DOHH2 (cell line): ENCODE results near the gene PAK5.

ENCODE experiments used
- H3F3A ChIP-seq: fragments of 200-600 bp; sonication (generic), shearing (Covaris generic); 2 replicates; pipeline ENCODE4 v1.6.0; 2016; ENCODE audit warnings: antibody characterized with exemption, mild to moderate bottlenecking; ENCODE audit not compliant: control insufficient read depth, insufficient read depth
- H3K27ac ChIP-seq: fragments of 200-600 bp; sonication (generic); 2 replicates; pipeline ENCODE4 v1.5.1; 2014; ENCODE audit warnings: low read depth, mild to moderate bottlenecking, low read length, moderate library complexity
- H3K27me3 ChIP-seq: fragments of 200-600 bp; sonication (generic); 2 replicates; pipeline ENCODE4 v1.6.1; 2014; ENCODE audit warnings: mild to moderate bottlenecking, low read length, mixed read lengths; ENCODE audit not compliant: control insufficient read depth
- H3K36me3 ChIP-seq: fragments of 200-600 bp; sonication (generic); 2 replicates; pipeline ENCODE4 v1.6.1; 2014; ENCODE audit warnings: mild to moderate bottlenecking, low read length, moderate library complexity, mixed read lengths; ENCODE audit not compliant: control insufficient read depth
- H3K4me1 ChIP-seq: fragments of 200-600 bp; sonication (generic); 2 replicates; pipeline ENCODE4 v1.6.1; 2014; ENCODE audit warnings: mild to moderate bottlenecking, low read length, mixed read lengths; ENCODE audit not compliant: control insufficient read depth
- H3K4me2 ChIP-seq: fragments of 200-600 bp; sonication (generic); 2 replicates; pipeline ENCODE4 v1.6.0; 2014; ENCODE audit warnings: mild to moderate bottlenecking, low read length, moderate library complexity
- H3K4me3 ChIP-seq: fragments of 200-600 bp; sonication (generic); 2 replicates; pipeline ENCODE4 v1.5.1; 2014; ENCODE audit warnings: mild to moderate bottlenecking, low read length, mixed read lengths
- H3K79me2 ChIP-seq: fragments of 200-600 bp; sonication (generic); 2 replicates; pipeline ENCODE4 v1.6.1; 2014; ENCODE audit warnings: mild to moderate bottlenecking, low read length, mixed read lengths; ENCODE audit not compliant: control insufficient read depth
- H3K9me2 ChIP-seq: fragments of 200-600 bp; sonication (generic); replicated peaks from 2 replicates; pipeline ENCODE4 v1.6.1; 2014; ENCODE audit warnings: mild to moderate bottlenecking, low read length, mixed read lengths; ENCODE audit not compliant: control insufficient read depth
- H3K9me3 ChIP-seq: fragments of 200-600 bp; sonication (generic); 2 replicates; pipeline ENCODE4 v1.6.1; 2014; ENCODE audit warnings: antibody characterized with exemption, low read length, mixed read lengths; ENCODE audit not compliant: control insufficient read depth, insufficient read depth
- H4K20me1 ChIP-seq: fragments of 200-600 bp; sonication (generic); 2 replicates; pipeline ENCODE4 v1.6.0; 2014; ENCODE audit warnings: low read depth, mild to moderate bottlenecking, antibody characterized with exemption, low read length, moderate library complexity; ENCODE audit not compliant: control insufficient read depth, insufficient read depth
- CTCF ChIP-seq: fragments of 200-600 bp; sonication (generic); IDR thresholded peaks from one replicate; pipeline ENCODE4 v1.5.1; 2014; ENCODE audit warnings: antibody characterized with exemption, mild to moderate bottlenecking, low read depth, low read length; ENCODE audit not compliant: poor library complexity, severe bottlenecking
- EZH2phosphoT487 ChIP-seq: fragments of 200-600 bp; sonication (generic); IDR thresholded peaks from 2 replicates; pipeline ENCODE4 v1.6.1; 2017; ENCODE audit warnings: borderline replicate concordance, mild to moderate bottlenecking, antibody characterized with exemption, low read length, moderate library complexity, mixed read lengths

PAK5 gene

DNA sequence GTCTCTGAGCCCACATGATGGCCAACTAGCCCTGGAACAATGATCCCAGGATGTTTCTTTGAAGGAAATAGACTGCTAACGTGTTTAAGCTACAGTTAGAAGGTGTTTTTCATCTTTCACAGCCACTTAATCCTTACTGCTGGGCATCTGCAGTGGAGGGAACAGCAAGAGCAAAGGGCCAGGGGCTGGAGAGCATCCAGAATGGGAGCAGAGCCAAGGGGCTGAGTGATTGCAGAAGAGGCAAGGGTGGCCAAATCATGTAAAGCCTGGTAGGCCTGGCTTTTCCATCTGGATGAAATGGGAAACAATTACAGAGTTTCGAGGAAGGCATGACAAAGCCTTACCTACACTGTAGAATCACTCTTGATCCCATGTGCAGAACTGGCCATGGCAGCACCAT lies 343.2 kb downstream of the PAK5 start:
- TF ChIP-seq CTCF = no peak
- TF ChIP-seq EZH2phosphoT487 = no peak
- H3K27ac ChIP-seq = no peak overlapping the region

GRCh38 chr20:9493803-9494202 lies 345.1 kb downstream of the PAK5 start:
- no peak for TF ChIP-seq EZH2phosphoT487
- TF ChIP-seq CTCF = no peak
- Histone ChIP-seq H3K27ac (no peak overlapping the region), H3F3A (no peaks in the 10 kb centered on the region), H3K4me3 (no peak overlapping the region), H3K4me1 (no peaks in the 10 kb centered on the region), H3K36me3 (no peaks in the 10 kb centered on the region), H4K20me1 (no peaks in the 10 kb centered on the region), H3K27me3 (no peaks in the 10 kb centered on the region), H3K9me2 (no peaks in the 10 kb centered on the region), H3K9me3 (no peaks in the 10 kb centered on the region; the same call in 1 of the 2 replicates), H3K4me2 (no peak overlapping the region), H3K79me2 (no peaks in the 10 kb centered on the region)

More for the DNA sequence above, 343.2 kb downstream of the PAK5 start:
- Histone ChIP-seq H3F3A (no peaks in the 10 kb centered on the region), H3K36me3 (no peaks in the 10 kb centered on the region), H3K27me3 (no peaks in the 10 kb centered on the region), H3K4me2 (no peak overlapping the region), H3K4me3 (no peak overlapping the region), H3K4me1 (no peaks in the 10 kb centered on the region), H3K9me2 (no peaks in the 10 kb centered on the region), H3K9me3 (no peaks in the 10 kb centered on the region; the same call in 1 of the 2 replicates), H4K20me1 (no peaks in the 10 kb centered on the region), H3K79me2 (no peaks in the 10 kb centered on the region)

DNA sequence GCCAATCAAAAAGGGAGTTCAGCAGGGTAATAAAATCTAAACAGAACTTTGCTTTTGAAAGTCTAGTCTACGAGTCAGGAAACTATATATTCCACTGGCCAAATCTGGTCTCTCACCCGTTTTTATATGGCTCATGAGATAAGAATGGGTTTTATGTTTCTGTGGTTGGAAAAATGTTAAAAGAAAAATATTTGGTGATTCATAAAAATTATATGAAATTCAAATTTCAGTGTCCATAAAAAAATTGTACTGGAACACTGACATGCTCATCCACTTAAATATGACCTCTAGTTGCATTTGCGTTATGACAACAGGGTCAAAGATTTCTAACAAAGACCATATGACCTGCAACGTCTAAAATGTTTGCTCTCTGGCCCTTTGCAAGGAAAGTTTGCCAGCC lies 346.8 kb downstream of the PAK5 start:
- Histone ChIP-seq H4K20me1 (no peaks in the 10 kb centered on the region), H3K4me2 (no peak overlapping the region), H3K4me3 (no peak overlapping the region), H3K79me2 (no peaks in the 10 kb centered on the region), H3K27ac (no peak overlapping the region), H3K27me3 (no peaks in the 10 kb centered on the region), H3F3A (no peaks in the 10 kb centered on the region), H3K9me2 (no peaks in the 10 kb centered on the region), H3K9me3 (no peaks in the 10 kb centered on the region; the same call in 1 of the 2 replicates), H3K4me1 (no peaks in the 10 kb centered on the region), H3K36me3 (no peaks in the 10 kb centered on the region)
- TF ChIP-seq EZH2phosphoT487 (no peak), CTCF (no peak)

DNA sequence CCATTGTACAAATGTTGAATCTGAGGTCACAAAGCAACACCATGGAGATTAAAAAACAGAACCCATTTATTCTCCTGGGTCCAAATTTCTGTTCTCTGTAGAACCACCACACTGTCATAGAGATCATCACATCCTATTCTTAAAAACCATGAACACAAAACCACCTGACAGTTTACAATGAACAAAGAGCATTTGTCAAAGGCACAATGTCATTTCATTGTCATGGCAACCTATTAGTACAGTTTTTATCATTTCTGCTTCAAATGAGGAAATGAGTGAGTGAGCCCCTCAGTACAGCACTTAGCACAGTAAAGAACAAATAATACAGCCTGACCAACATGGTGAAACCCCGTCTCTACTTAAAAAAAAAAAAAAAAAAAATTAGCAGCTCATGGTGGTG lies 347.6 kb downstream of the PAK5 start:
- H3F3A ChIP-seq = no peaks in the 10 kb centered on the region
- H3K4me1 ChIP-seq = no peaks in the 10 kb centered on the region
- H3K4me3 ChIP-seq = no peak overlapping the region
- no peaks in the 10 kb centered on the region; the same call in 1 of the 2 replicates for H3K9me3 ChIP-seq
- no peaks in the 10 kb centered on the region for H3K79me2 ChIP-seq
- no peaks in the 10 kb centered on the region for H4K20me1 ChIP-seq
- no peaks in the 10 kb centered on the region for H3K36me3 ChIP-seq
- H3K9me2 ChIP-seq = no peaks in the 10 kb centered on the region
- H3K27ac ChIP-seq = no peak overlapping the region
- TF ChIP-seq CTCF (no peak), EZH2phosphoT487 (no peak)
- no peaks in the 10 kb centered on the region for H3K27me3 ChIP-seq
- no peak overlapping the region for H3K4me2 ChIP-seq
